ENCODE measurements around the gene GUCY2D.
A peak's percentile ranks its signal among the peaks of the same experiment; 100 is the strongest.

GUCY2D gene

GRCh38 chr17:7967751-7968150, 34.7 kb upstream of the GUCY2D start:
- no peak for TF ChIP-seq CTCF (IDR thresholded peaks at IDR 0.05; ENCODE audit: low read depth, low read length, missing control alignments)
- no peak overlapping the region for H3K4me3 ChIP-seq (ENCODE audit: low read depth, low read length)
- no peak for DNase-seq (ENCODE audit: low read depth)

- DNase-seq (ENCODE audit: low read depth): no peak
- no peak overlapping the region for H3K4me3 ChIP-seq (ENCODE audit: low read depth, low read length)
- no peak for TF ChIP-seq CTCF (IDR thresholded peaks at IDR 0.05; ENCODE audit: low read depth, low read length, missing control alignments)
These were observed 33.0 kb upstream of the GUCY2D start for GRCh38 chr17:7969433-7969832.

GRCh38 chr17:7971651-7972050, 30.8 kb upstream of the GUCY2D start:
- no peak for DNase-seq (ENCODE audit: low read depth)
- no peak for TF ChIP-seq CTCF (IDR thresholded peaks at IDR 0.05; ENCODE audit: low read depth, low read length, missing control alignments)
- no peak overlapping the region for H3K4me3 ChIP-seq (ENCODE audit: low read depth, low read length)

- DNase-seq (ENCODE audit: low read depth): no peak
- no peak overlapping the region for H3K4me3 ChIP-seq (ENCODE audit: low read depth, low read length)
- peak; percentile 10 for TF ChIP-seq CTCF (IDR thresholded peaks at IDR 0.05; ENCODE audit: low read depth, low read length, missing control alignments)
These were observed 30.2 kb upstream of the GUCY2D start for GRCh38 chr17:7972131-7972785.

GRCh38 chr17:7974638-7975131, 27.7 kb upstream of the GUCY2D start:
- DNase-seq (ENCODE audit: low read depth): no peak
- no peak for TF ChIP-seq CTCF (IDR thresholded peaks at IDR 0.05; ENCODE audit: low read depth, low read length, missing control alignments)
- no peak overlapping the region for H3K4me3 ChIP-seq (ENCODE audit: low read depth, low read length)

GRCh38 chr17:7977039-7977438, 25.4 kb upstream of the GUCY2D start:
- TF ChIP-seq CTCF (IDR thresholded peaks at IDR 0.05; ENCODE audit: low read depth, low read length, missing control alignments): no peak
- DNase-seq (ENCODE audit: low read depth): no peak
- H3K4me3 ChIP-seq (ENCODE audit: low read depth, low read length): no peak overlapping the region

- TF ChIP-seq CTCF (IDR thresholded peaks at IDR 0.05; ENCODE audit: low read depth, low read length, missing control alignments): no peak
- H3K4me3 ChIP-seq (ENCODE audit: low read depth, low read length): no peak overlapping the region
- no peak for DNase-seq (ENCODE audit: low read depth)
These were observed 24.6 kb upstream of the GUCY2D start for GRCh38 chr17:7977805-7978204.

Data from GM12864 (cell line).